Adipocyte (in vitro differentiated cells): ENCODE measurements around the gene EPC1.
"Not testable (repeated sequence)": the region's sequence is repeated elsewhere in the genome, so short reads cannot be mapped to it uniquely, and the experiment has no call there.

ENCODE experiments used
- DNase-seq: peaks from one replicate; pipeline ENCODE4 v3.0.0-alpha.2; 2015; ENCODE audit warnings: low read depth
- H3K27me3 ChIP-seq: replicated peaks from 2 replicates; pipeline ENCODE4 v1.7.0; 2013; ENCODE audit warnings: mild to moderate bottlenecking, low read length, moderate library complexity; ENCODE audit not compliant: control insufficient read depth, insufficient read depth
- H3K36me3 ChIP-seq: 2 replicates; pipeline ENCODE4 v1.7.0; 2013; ENCODE audit warnings: low read length, mild to moderate bottlenecking, moderate library complexity; ENCODE audit not compliant: control insufficient read depth, insufficient read depth, severe bottlenecking
- H3K4me1 ChIP-seq: 2 replicates; pipeline ENCODE4 v1.7.0; 2013; ENCODE audit warnings: mild to moderate bottlenecking, low read length, moderate library complexity; ENCODE audit not compliant: control insufficient read depth, insufficient read depth
- H3K4me3 ChIP-seq: 2 replicates; pipeline ENCODE4 v1.7.0; 2013; ENCODE audit warnings: mild to moderate bottlenecking, low read length, moderate library complexity
- H3K9ac ChIP-seq: 2 replicates; pipeline ENCODE4 v1.7.0; 2013; ENCODE audit warnings: mild to moderate bottlenecking, low read length, moderate library complexity
- H3K9me3 ChIP-seq: 2 replicates; pipeline ENCODE4 v1.7.0; 2013; ENCODE audit warnings: mild to moderate bottlenecking, low read length, moderate library complexity; ENCODE audit not compliant: control insufficient read depth

EPC1 gene

GRCh38 chr10:32371101-32371500, 24.1 kb upstream of the EPC1 start:
- Histone ChIP-seq H3K27me3 (no peaks in the 10 kb centered on the region), H3K4me3 (no peak overlapping the region), H3K4me1 (peaks cover 22% of the 10 kb centered on the region), H3K36me3 (no peaks in the 10 kb centered on the region), H3K9ac (no peak overlapping the region), H3K9me3 (no peaks in the 10 kb centered on the region)
- DNase-seq = no peak

GRCh38 chr10:32367793-32368453, 21.0 kb upstream of the EPC1 start:
- Histone ChIP-seq H3K9me3 (no peaks in the 10 kb centered on the region), H3K4me1 (peaks cover 15% of the 10 kb centered on the region), H3K4me3 (no peak overlapping the region), H3K36me3 (no peaks in the 10 kb centered on the region), H3K9ac (no peak overlapping the region), H3K27me3 (no peaks in the 10 kb centered on the region)
- peak; percentile 89 for DNase-seq

GRCh38 chr10:32366588-32366987, 19.6 kb upstream of the EPC1 start:
- H3K4me3 ChIP-seq = no peak overlapping the region
- DNase-seq = no peak

GRCh38 chr10:32366111-32366510, 19.2 kb upstream of the EPC1 start:
- H3K4me1 ChIP-seq = peaks cover 7% of the 10 kb centered on the region
- H3K36me3 ChIP-seq = no peaks in the 10 kb centered on the region
- H3K9ac ChIP-seq = no peak overlapping the region
- H3K4me3 ChIP-seq = no peak overlapping the region
- no peaks in the 10 kb centered on the region for H3K27me3 ChIP-seq
- DNase-seq = no peak
- no peaks in the 10 kb centered on the region for H3K9me3 ChIP-seq

More at GRCh38 chr10:32366588-32366987, 19.6 kb upstream of the EPC1 start:
- no peaks in the 10 kb centered on the region for H3K27me3 ChIP-seq
- peaks cover 10% of the 10 kb centered on the region for H3K4me1 ChIP-seq
- no peaks in the 10 kb centered on the region for H3K9me3 ChIP-seq
- no peak overlapping the region for H3K9ac ChIP-seq
- H3K36me3 ChIP-seq = no peaks in the 10 kb centered on the region

- not testable (repeated sequence) for DNase-seq, H3K27me3 ChIP-seq, H3K9ac ChIP-seq, H3K9me3 ChIP-seq, H3K4me1 ChIP-seq, H3K4me3 ChIP-seq, H3K36me3 ChIP-seq
These were observed 18.4 kb upstream of the EPC1 start for GRCh38 chr10:32365404-32365803.

GRCh38 chr10:32362571-32362970, 15.6 kb upstream of the EPC1 start:
- H3K27me3 ChIP-seq = no peaks in the 10 kb centered on the region
- DNase-seq = no peak
- H3K9me3 ChIP-seq = no peaks in the 10 kb centered on the region
- H3K9ac ChIP-seq = no peak overlapping the region
- peaks cover 1% of the 10 kb centered on the region for H3K4me1 ChIP-seq
- no peak overlapping the region for H3K4me3 ChIP-seq
- H3K36me3 ChIP-seq = peaks cover 3% of the 10 kb centered on the region

- no peaks in the 10 kb centered on the region for H3K27me3 ChIP-seq
- no peaks in the 10 kb centered on the region for H3K4me1 ChIP-seq
- H3K9me3 ChIP-seq = no peaks in the 10 kb centered on the region
- H3K4me3 ChIP-seq = no peak overlapping the region
- H3K36me3 ChIP-seq = peaks cover 3% of the 10 kb centered on the region
- no peak overlapping the region for H3K9ac ChIP-seq
- DNase-seq = no peak
These were observed 13.9 kb upstream of the EPC1 start for GRCh38 chr10:32360884-32361283.

- no peak for DNase-seq
- no peak overlapping the region for H3K4me3 ChIP-seq
These were observed 13.3 kb upstream of the EPC1 start for GRCh38 chr10:32360241-32360640.

GRCh38 chr10:32357056-32357735, 10.2 kb upstream of the EPC1 start:
- no peaks in the 10 kb centered on the region for H3K4me1 ChIP-seq
- no peak overlapping the region for H3K4me3 ChIP-seq
- H3K36me3 ChIP-seq = peaks cover 3% of the 10 kb centered on the region
- H3K9ac ChIP-seq = no peak overlapping the region
- no peaks in the 10 kb centered on the region for H3K9me3 ChIP-seq
- no peak for DNase-seq
- no peaks in the 10 kb centered on the region for H3K27me3 ChIP-seq

More at GRCh38 chr10:32360241-32360640, 13.3 kb upstream of the EPC1 start:
- Histone ChIP-seq H3K9ac (no peak overlapping the region), H3K36me3 (peaks cover 3% of the 10 kb centered on the region), H3K27me3 (no peaks in the 10 kb centered on the region), H3K4me1 (no peaks in the 10 kb centered on the region), H3K9me3 (no peaks in the 10 kb centered on the region)

GRCh38 chr10:32354690-32355089, 7.7 kb upstream of the EPC1 start:
- not testable (repeated sequence) for H3K9ac ChIP-seq, H3K9me3 ChIP-seq, H3K27me3 ChIP-seq, H3K36me3 ChIP-seq, DNase-seq, H3K4me3 ChIP-seq
- H3K4me1 ChIP-seq = peaks cover 14% of the 10 kb centered on the region

- Histone ChIP-seq H3K9ac (no peak overlapping the region), H3K36me3 (no peaks in the 10 kb centered on the region), H3K27me3 (no peaks in the 10 kb centered on the region), H3K4me3 (no peak overlapping the region), H3K9me3 (no peaks in the 10 kb centered on the region), H3K4me1 (peaks cover 32% of the 10 kb centered on the region)
- no peak for DNase-seq
These were observed 3.9 kb upstream of the EPC1 start for GRCh38 chr10:32350811-32351350.
